HG03135 (cell line): ENCODE measurements around the gene PHOX2A.

Experiments used
- ATAC-seq: cut with Tn5 transposase; IDR thresholded peaks from one replicate; pipeline ENCODE4 v1.9.1; 2021; ENCODE audit warnings: mild to moderate bottlenecking, moderate library complexity; ENCODE audit not compliant: unreplicated experiment

PHOX2A gene

DNA sequence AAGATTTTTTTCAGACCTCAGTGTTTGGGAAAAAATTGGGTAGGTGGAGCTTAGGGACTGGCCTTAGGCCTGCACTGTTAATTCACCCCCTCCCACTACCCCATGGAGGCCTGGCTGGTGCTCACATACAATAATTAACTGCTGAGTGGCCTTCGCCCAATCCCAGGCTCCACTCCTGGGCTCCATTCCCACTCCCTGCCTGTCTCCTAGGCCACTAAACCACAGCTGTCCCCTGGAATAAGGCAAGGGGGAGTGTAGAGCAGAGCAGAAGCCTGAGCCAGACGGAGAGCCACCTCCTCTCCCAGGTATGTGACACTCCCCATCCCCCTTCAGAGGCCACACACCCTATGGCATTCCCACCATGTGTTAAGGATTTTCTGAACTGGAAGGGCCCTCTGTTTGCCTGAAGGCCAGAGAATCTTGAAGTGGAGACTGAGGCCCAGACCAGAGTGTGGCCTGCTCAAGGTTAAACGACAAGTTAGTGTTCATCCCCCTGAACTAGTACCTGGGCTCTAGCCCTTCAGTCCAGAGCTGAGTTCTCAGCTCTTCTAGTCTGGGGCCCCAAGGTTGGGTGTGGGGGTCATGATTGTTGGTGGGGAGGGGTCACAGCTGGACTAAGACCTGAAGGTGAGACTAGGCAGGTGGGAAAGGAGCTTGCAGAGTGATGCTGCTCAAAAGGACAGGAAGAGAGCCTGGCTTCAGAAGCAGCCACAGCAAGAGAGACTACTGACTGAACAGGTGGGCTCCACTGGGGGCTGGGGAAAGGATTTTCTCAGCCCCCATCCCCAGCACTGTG lies 54.3 kb downstream of the PHOX2A start:
- ATAC-seq: no peak
